OCI-LY3 (cell line): Measurements from ENCODE around the gene BRWD1.
"Not testable (repeated sequence)": the region's sequence is repeated elsewhere in the genome, so short reads cannot be mapped to it uniquely, and the experiment has no call there.

Experiments used
- EZH2phosphoT487 ChIP-seq: fragments of 200-600 bp; shearing (Covaris generic); IDR thresholded peaks from 2 replicates; pipeline ENCODE4 v1.6.1; 2018; ENCODE audit warnings: antibody characterized with exemption, mixed run types, low read depth
- TF ChIP-seq, protein P1 (sequence below): fragments of 200-600, 300-600 bp; sonication (generic); IDR thresholded peaks from 2 replicates; pipeline ENCODE4 v1.5.1; 2014; ENCODE audit warnings: antibody characterized with exemption, low read length, low read depth

DNA sequence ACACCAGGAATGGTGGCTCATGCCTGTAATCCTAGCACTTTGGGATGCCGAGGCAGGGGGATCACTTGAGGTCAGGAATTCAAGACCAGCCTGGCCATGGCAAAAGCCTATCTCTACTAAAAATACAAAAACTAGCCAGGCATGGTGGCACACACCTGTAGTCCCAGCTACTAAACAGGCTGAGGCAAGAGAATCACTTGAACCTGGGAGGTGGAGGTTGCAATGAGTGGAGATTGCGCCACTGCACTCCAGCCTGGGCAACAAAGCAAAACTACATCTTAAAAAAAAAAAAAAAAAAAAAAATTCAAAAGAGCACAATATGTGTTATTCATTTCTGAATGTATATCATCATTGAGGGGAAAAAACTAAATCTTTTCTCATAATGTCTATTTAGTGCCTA is 92.6 kb downstream of the BRWD1 start:
- TF ChIP-seq, protein P1, sequence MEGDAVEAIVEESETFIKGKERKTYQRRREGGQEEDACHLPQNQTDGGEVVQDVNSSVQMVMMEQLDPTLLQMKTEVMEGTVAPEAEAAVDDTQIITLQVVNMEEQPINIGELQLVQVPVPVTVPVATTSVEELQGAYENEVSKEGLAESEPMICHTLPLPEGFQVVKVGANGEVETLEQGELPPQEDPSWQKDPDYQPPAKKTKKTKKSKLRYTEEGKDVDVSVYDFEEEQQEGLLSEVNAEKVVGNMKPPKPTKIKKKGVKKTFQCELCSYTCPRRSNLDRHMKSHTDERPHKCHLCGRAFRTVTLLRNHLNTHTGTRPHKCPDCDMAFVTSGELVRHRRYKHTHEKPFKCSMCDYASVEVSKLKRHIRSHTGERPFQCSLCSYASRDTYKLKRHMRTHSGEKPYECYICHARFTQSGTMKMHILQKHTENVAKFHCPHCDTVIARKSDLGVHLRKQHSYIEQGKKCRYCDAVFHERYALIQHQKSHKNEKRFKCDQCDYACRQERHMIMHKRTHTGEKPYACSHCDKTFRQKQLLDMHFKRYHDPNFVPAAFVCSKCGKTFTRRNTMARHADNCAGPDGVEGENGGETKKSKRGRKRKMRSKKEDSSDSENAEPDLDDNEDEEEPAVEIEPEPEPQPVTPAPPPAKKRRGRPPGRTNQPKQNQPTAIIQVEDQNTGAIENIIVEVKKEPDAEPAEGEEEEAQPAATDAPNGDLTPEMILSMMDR = not testable (repeated sequence)
- not testable (repeated sequence) for TF ChIP-seq EZH2phosphoT487
